ENCODE results near the gene REEP2. TPM values are rescaled to one million over a fixed set of nuclear protein-coding genes. Genes with fewer than 3 reads are reported as not detected.

REEP2 gene
- total RNA-seq, 1 donor from 2014 or later = 17.2 TPM

DNA sequence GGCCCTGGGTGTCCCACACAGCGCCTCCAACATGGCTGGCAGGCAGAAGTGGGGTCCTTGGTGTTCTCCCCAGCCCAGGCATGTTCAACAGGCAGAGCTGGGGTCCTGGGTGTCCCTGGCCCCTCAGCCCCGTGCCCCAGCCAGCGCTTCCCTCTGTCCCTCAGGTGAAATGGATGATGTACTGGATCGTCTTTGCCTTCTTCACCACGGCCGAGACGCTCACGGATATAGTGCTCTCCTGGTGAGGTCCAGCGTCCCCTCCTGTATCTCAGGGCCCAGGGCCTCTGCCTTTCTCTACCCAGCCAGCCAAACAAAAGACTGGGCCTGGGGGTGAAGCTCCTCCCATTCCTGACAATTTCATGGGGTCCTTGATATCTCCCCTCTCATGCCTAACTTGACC, 2.4 kb downstream of the REEP2 start:
- peaks cover 7% of the 10 kb centered on the region for H3K27me3 Mint-ChIP-seq (ENCODE audit: low read depth, unreplicated experiment)
- Histone ChIP-seq H3K4me2 (ENCODE audit: low read length) (no peak overlapping the region), H3K79me2 (ENCODE audit: insufficient read depth, low read length) (no peaks in the 10 kb centered on the region), H3K27me3 (ENCODE audit: insufficient read depth, low read length) (no peaks in the 10 kb centered on the region), H3K36me3 (ENCODE audit: insufficient read depth, low read length) (peaks cover 5% of the 10 kb centered on the region), H3K9ac (ENCODE audit: low read length) (no peak overlapping the region), H3K27ac (ENCODE audit: low read depth, low read length) (no peak overlapping the region), H4K20me1 (ENCODE audit: insufficient read depth, low read length) (no peaks in the 10 kb centered on the region), H3K9me3 (ENCODE audit: insufficient read depth, low read depth, low read length) (no peaks in the 10 kb centered on the region), H3K4me3 (ENCODE audit: insufficient read depth, low read depth, low read length) (no peak overlapping the region), H3K4me1 (ENCODE audit: insufficient read depth, low read length) (peaks cover 17% of the 10 kb centered on the region), H2AFZ (ENCODE audit: low read depth, low read length) (no peak overlapping the region)
- no peaks in the 10 kb centered on the region for H3K9me3 Mint-ChIP-seq (ENCODE audit: unreplicated experiment)
- DNase-seq (ENCODE audit: low read depth) (no peak), FAIRE-seq (no peak)
- H3K4me3 Mint-ChIP-seq (ENCODE audit: unreplicated experiment) = no peak overlapping the region
- H3K27ac Mint-ChIP-seq (ENCODE audit: unreplicated experiment) = no peak overlapping the region
- H3K36me3 Mint-ChIP-seq (ENCODE audit: low read depth, unreplicated experiment) = peaks cover 11% of the 10 kb centered on the region
- TF ChIP-seq, protein P1, sequence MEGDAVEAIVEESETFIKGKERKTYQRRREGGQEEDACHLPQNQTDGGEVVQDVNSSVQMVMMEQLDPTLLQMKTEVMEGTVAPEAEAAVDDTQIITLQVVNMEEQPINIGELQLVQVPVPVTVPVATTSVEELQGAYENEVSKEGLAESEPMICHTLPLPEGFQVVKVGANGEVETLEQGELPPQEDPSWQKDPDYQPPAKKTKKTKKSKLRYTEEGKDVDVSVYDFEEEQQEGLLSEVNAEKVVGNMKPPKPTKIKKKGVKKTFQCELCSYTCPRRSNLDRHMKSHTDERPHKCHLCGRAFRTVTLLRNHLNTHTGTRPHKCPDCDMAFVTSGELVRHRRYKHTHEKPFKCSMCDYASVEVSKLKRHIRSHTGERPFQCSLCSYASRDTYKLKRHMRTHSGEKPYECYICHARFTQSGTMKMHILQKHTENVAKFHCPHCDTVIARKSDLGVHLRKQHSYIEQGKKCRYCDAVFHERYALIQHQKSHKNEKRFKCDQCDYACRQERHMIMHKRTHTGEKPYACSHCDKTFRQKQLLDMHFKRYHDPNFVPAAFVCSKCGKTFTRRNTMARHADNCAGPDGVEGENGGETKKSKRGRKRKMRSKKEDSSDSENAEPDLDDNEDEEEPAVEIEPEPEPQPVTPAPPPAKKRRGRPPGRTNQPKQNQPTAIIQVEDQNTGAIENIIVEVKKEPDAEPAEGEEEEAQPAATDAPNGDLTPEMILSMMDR (IDR thresholded peaks at IDR 0.05; ENCODE audit: insufficient read depth, low read depth, low read length) = no peak
- TF ChIP-seq EZH2 (IDR thresholded peaks at IDR 0.05; ENCODE audit: insufficient read depth, low read length) = no peak
- H3K4me1 Mint-ChIP-seq (ENCODE audit: low read depth, unreplicated experiment) = no peaks in the 10 kb centered on the region

DNA sequence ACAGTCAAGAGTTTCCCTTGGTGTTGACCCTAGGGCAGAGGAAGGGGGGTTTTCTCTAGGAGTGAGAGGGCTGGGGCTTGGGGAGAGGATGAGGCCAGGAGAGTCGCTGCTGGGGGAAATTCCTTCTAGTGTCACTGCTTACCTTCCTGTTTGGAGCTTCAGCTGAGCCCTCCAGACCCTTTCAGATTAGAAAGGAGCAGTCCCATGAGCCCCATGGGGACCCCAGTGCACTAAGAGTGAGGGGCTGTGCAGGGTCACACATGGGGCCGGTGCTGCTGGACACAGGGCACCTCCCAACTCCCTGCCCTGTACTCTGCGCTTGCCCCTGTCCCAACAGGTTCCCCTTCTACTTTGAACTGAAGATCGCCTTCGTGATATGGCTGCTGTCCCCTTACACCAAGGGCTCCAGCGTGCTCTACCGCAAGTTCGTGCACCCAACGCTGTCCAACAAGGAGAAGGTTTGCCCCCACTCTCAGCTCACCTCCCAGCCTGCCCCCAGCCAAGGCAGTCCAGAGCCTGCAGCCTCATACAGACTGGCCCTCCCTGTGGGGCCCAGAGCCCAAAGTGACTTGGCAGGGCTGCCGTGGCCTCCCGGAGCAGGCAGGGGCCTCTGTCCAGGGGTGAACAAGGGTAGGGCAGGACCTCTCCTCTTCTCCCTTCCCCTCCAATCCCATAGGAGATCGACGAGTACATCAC, 5.4 kb downstream of the REEP2 start:
- DNase-seq (ENCODE audit: low read depth) (no peak), FAIRE-seq (no peak)
- H3K27me3 ChIP-seq (ENCODE audit: insufficient read depth, low read length) = no peaks in the 10 kb centered on the region
- H3K36me3 Mint-ChIP-seq (ENCODE audit: low read depth, unreplicated experiment) = peaks cover 5% of the 10 kb centered on the region
- peaks cover 12% of the 10 kb centered on the region for H3K4me1 ChIP-seq (ENCODE audit: insufficient read depth, low read length)
- peak overlapping the region; percentile 40 for H3K4me3 Mint-ChIP-seq (ENCODE audit: unreplicated experiment)
- H4K20me1 ChIP-seq (ENCODE audit: insufficient read depth, low read length) = no peaks in the 10 kb centered on the region
- no peaks in the 10 kb centered on the region for H3K4me1 Mint-ChIP-seq (ENCODE audit: low read depth, unreplicated experiment)
- peaks cover 17% of the 10 kb centered on the region for H3K27me3 Mint-ChIP-seq (ENCODE audit: low read depth, unreplicated experiment)
- H3K9me3 Mint-ChIP-seq (ENCODE audit: unreplicated experiment) = no peaks in the 10 kb centered on the region
- TF ChIP-seq, protein P1 (IDR thresholded peaks at IDR 0.05; ENCODE audit: insufficient read depth, low read depth, low read length) = no peak
- TF ChIP-seq EZH2 (IDR thresholded peaks at IDR 0.05; ENCODE audit: insufficient read depth, low read length) = no peak
- no peaks in the 10 kb centered on the region for H3K36me3 ChIP-seq (ENCODE audit: insufficient read depth, low read length)
- no peak overlapping the region for H2AFZ ChIP-seq (ENCODE audit: low read depth, low read length)
- no peaks in the 10 kb centered on the region for H3K79me2 ChIP-seq (ENCODE audit: insufficient read depth, low read length)
- H3K27ac Mint-ChIP-seq (ENCODE audit: unreplicated experiment) = no peak overlapping the region
- H3K4me2 ChIP-seq (ENCODE audit: low read length) = no peak overlapping the region
- H3K27ac ChIP-seq (ENCODE audit: low read depth, low read length) = no peak overlapping the region
- H3K9ac ChIP-seq (ENCODE audit: low read length) = no peak overlapping the region
- no peak overlapping the region for H3K4me3 ChIP-seq (ENCODE audit: insufficient read depth, low read depth, low read length)
- no peaks in the 10 kb centered on the region for H3K9me3 ChIP-seq (ENCODE audit: insufficient read depth, low read depth, low read length)
